HG02623 (cell line): ENCODE measurements around the gene PHTF2.
A peak's percentile ranks its signal among the peaks of the same experiment; 100 is the strongest.
"Not testable (repeated sequence)": the region's sequence is repeated elsewhere in the genome, so short reads cannot be mapped to it uniquely, and the experiment has no call there.

ENCODE experiments used
- ATAC-seq: cut with Tn5 transposase; IDR thresholded peaks from one replicate; pipeline ENCODE4 v1.9.1; 2021; ENCODE audit warnings: moderate library complexity; ENCODE audit not compliant: unreplicated experiment

PHTF2 gene

DNA sequence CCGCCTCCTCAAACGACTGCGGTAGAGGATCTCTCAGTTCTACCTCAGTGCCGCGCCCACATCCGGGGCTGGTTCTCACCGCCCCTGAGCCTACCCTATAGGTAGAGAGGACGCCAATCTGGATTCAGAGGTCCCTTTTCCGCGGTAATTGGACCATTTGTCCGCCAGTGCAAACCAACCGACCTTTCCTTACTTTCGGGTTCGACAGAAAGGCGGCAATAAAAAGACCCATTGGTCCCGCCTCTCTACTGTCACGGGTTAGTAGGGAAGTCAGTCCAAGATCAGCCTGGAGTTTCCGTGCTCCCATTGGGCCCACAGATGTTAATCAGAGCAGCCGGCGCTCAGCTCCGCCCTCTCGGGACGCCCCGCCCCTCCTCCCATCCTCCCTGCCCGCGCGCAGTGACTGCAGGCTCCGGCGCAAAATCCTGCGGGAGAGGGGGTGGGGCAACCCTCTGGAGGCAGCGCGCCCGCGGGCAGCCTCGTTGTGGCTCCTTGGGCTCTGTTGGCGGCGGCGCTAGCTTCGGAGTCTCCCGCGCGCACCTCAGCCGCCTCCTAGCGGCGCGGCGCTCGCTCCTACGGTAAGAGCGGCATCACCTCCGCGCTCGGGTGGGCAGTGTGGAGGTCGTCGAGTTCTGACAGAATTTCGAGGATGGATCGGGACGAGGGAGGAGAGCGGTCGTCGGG lies at the start of gene PHTF2, which contains the start of gene TMEM60:
Gene PHTF2 (plus strand): TSS at position 380 of the 684 bp plus-strand sequence.
Gene TMEM60 (minus strand): TSS at position 41 of the 684 bp plus-strand sequence. CDS start 4,061 bp downstream, outside the sequence.
- ATAC-seq = peak; percentile 91

DNA sequence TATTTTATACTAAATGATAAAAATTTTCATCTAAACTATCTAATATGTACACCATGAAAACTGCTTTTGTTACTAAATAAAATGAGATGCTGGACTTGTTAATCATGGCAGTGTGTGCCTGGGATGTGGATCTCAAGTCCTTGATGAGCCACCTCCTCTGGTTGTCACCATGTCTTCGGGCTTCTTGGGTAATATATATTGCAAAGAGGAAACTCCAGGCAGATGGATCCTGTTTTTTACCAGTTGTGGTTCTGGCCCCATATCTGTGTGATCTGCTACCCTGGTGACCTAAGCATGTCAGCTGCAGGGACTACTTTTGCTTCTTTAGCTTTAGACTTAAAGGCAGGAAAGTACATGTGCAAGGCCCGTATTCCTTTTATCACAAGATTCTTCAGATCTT lies 46.6 kb upstream of the PHTF2 start:
- ATAC-seq = no peak

DNA sequence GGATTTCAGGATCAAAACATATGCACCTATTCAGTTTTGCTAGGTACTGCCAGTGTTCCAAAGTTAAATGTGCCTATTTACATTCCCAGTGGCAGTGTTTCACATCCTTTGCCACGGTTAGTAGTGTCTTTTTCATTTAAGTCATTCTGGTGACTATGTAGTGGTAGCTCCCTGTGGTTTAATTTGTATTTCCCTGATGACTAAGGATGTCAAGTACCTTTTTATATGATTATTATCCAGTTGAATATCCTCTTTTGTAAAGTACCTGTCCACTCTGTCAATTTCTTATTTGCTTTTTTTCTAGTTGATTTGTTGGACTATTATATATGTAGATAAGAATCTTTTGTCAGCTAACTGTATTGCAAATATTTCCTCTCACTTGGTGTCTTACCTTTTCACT lies 45.4 kb upstream of the PHTF2 start:
- ATAC-seq = no peak

DNA sequence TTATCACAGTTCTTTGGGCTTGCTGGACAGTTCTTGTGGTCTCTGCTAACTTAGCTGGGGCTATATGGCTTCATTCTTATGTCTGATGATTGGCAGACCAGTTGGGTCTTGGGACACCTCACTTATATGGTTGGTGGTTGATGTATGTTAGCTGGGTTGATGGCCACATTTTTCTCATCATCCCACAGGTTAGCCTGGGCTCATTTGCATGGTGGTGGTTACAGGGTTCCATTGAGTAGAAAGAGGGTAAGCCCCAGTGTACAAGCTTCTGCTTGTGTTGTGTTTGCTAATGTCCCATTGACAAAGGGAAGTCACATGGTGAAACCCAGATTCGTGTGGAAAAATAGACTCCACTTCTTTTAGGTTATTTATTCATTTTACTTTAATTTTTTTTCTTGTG lies 41.0 kb upstream of the PHTF2 start:
- ATAC-seq = peak; percentile 92

DNA sequence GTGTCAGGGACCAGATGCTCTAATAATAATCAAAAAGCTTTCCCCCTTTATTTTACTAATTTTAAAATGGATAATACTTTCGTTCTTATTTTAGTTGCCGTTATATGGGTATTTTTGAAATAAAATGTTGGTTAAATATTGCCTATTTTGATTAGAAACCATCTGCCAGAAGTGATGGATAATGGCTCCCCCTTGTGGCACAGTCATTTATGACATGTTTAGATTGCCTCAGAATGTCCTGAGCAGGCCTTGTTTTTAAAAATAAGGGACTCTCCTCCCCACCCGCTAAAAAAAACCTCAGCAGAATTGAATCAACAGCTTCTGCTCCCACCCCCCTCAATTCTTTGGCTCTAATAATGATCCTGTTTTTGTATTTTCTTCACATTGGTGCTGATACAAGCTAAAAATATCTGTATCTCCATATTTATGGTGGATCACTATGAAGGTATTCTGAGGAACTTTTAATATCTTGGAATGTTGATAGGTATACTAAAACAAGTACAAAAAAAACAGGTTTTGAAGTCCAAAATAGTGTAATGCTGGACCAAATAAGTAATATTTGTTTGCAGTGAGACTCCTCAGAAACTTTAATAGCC lies 39.2 kb upstream of the PHTF2 start:
- no peak for ATAC-seq

DNA sequence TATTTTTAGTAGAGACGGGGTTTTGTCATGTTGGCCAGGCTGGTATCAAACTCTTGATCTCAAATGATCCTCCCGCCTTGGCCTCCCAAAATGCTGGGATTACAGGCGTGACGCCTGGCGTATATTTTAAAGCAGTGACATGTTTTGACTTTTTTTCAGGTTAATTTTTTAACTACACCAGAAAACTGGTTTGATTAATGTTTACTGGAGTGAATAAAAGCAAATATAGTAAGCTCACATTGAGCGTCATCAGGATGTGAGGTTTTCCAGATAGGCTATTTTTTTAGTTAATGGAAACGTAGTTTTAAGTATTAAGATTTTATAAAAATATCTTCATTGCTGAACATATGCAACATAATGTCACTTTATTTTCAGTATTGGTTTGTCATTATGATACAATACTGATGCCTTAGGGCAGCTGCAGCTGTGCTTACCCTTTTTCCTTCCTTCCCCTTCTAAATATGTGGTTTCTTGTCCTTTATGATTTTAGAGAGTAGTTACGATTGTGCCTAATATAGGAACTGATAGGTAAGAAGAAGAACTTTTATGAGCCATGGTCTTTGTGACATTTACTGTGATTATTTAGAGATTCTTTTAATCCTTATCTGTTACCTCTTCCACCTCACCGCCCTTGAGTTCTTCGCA lies 37.6 kb upstream of the PHTF2 start:
- no peak for ATAC-seq

DNA sequence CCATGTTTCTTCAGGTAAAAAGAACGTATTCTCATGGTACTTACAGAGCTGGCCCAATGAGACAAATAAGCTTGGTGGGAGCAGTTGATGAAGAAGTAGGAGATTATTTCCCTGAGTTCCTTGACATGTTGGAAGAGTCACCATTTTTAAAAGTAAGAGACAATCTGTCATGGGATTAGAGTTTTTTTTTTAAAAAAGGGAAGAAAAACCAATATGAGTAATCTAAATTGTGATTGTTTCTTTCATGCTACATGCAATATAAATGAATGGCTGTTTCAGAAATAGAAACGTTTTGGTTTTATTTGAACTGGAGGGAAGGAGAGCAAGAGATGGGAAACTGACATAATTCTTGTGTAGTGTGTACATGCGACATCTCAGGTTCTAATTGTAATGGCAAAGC lies 33.1 kb upstream of the PHTF2 start:
- no peak for ATAC-seq

DNA sequence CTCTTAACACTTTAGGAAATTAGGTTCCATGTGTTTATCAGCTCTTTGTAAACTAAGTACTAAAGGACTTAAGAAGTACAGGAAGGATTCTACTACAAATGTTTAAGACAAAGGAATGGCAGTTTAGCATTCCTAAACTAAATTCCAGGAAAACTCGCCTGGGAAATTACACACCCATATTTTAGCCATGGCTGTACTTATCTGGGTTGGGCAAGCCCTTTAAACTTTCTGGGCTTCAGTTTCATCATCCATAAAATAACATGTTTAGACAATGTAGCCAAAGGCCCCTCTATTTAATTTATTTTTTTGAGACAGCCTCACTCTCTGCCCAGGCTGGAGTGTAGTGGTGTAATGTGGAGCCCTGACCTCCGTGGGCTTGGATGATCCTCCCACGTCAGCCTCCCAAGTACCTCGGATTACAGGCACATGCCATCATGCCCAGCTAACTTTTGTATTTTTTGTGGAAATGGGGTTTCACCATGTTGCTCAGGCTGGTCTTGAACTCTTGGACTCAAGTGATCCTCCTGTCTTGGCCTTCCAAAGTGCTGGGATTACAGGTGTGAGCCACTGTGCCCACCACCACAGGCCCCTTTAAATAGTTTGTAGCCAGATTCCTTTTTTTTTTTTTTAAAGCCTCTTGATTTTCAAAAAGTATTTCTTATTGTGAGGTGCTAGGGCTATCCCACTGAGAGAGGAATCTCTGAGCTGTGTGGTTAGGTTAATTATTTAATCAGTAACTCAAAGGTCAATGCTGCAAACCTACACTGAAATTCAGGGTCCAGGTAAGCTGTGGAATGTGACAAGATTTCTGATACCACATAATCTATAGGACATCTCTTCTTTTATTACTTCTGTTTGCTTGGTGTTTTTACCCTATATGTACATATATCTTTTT lies 32.4 kb upstream of the PHTF2 start:
- no peak for ATAC-seq

DNA sequence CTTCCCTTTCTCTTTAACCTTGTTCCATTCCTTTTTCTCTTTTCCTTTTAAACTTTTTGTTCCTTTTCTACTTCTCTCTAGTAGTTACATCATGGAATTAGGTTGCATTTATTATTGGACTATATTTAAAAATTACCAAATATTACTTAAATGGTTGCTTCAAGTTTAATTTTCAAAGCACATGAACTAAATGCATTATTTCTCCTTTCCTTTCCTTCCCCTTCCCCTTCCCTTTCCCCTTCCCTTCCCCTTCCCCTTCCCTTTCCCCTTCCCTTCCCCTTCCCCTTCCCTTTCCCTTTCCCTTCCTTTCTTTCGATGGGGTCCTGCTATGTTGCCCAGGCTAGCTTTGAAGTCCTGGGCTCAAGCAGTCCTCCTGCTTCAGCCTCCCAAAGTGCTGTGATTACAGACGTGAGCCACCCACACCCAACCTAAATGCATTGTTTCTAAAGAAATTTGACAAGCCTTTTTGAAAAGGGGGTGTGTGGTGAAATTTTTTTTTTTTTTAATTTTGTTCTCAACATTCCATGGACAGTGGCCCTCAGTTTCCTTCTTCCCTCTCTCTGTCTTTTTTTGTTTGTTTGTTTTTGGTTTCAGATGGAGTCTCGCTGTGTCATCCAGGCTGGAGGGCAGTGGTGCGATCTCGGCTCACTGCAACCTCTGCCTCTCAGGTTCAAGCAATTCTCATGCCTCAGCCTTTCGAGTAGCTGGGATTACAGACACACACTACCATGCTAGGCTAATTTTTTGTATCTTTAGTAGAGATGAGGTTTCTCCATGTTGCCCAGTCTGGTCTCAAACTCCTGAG lies 31.6 kb upstream of the PHTF2 start:
- ATAC-seq = no peak

DNA sequence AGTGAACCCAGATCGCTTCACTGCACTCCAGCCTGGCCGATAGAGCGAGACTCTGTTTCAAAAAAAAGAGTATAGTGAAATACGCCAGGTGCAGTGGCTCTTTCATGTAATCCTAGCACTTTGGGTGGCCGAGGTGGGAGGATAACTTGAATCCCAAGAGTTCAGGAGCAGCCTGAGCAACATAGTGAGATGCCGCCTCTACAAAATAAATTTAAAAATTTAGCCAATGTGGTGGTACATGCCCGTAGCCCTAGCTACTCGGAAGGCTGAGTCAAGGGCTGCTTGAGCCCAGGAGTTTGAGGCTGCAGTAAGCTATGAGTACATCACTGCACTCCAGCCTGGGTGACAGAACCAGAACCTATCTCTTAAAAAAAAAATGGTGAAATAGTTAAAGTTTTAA lies 28.3 kb upstream of the PHTF2 start:
- ATAC-seq = no peak

DNA sequence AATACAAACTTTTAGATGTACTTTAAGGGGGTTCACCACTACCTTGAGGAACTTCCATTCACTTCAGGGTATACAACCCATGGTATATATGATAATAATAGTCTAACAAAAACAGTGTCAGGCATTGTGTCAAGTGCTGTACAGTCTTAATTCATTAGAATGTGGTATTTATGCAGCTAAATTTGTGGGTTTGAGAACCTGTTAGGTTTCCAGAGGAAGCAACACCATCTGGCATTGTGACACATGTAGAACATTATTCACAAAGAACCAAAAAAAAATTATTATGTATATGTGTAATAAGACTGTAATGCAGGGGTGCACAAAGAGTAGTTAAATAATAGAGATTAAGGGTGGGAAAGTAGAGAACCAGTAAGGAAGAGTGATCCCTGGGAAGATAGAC lies 26.7 kb upstream of the PHTF2 start:
- no peak for ATAC-seq

DNA sequence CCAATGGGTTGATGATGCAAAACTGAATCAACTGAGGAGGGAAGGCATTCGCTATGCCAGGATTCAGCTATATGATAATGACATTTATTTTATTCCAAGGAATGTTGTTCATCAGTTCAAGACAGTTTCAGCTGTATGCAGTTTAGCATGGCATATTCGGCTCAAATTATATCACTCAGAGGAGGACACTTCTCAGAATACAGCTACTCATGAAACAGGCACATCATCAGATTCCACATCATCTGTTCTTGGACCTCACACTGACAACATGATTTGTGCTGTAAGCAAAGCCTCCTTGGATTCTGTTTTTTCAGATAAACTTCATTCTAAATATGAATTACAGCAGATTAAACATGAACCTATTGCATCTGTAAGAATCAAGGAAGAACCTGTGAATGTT lies 20.0 kb upstream of the PHTF2 start:
- no peak for ATAC-seq

DNA sequence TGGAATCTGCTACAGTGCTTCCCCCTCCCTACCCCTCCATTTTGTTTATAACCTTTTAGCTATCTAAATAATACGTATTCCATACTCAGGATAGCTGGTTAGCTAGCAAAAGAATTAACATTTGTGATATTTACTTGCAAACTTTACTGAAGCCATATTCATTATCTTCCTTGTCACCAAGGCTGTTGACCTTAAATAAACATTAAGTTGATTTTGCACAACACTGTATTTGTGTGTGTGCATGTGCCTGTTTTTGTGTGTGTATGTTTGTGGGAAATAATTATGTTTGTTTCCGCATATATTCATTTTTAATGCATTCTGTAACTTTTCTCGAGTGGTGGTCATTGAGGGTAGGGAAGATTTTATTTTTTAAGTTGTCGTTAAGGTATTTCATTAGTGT lies 16.2 kb upstream of the PHTF2 start:
- no peak for ATAC-seq

DNA sequence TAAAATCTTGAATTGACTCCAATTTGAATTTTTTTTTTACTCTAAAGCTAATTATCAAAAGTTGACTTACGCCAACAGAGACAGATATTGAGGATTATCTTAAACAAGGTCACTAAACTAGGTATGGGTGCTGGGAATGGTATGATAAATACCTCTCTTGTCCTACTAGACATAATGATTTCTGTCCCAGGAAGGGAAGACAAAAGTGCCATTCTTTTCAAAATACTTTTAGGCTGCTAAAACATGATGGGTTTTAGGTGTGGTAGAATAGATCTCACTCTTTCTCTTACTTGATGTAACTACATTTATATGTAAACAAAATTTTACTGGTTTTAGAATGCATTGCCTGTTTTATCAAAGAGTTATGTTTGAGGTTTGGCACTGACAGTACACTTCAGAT lies 15.5 kb upstream of the PHTF2 start:
- ATAC-seq = no peak

DNA sequence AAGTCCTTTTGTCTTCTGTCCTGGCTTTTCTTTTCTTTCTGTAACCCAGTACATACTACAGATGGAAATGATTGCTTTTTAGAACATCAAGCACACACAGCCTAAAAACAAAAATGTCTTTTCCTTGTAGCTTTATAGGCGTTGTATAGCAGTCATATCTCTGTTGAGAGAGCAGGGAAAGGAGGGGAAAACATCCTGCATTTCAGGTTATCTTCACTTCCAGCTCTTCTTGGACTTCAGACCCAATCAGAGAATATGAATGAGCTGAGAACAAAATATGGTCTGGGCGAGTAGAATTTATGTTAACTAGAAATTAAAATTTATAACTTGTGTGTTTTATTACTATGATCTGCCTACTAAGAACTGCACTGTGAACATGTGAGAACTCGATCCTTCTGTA lies 15.0 kb upstream of the PHTF2 start:
- ATAC-seq = no peak

DNA sequence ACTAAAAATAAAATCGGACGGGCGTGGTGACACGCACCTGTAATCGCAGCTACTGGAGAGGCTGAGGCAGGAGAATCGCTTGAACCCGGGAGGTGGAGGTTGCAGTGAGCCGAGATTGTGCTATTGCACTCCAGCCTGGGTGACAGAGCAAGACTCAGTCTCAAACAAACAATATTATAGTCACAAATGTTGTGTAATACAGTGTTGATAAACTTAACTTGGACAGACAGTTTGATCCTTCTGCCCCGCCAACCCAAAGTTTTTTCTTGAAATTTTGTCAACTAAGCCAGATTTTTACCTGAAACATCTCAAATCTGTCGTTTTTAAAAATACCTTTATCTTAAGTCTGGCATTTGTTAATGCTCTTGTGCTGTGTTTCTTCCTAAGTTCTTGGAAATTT lies 14.1 kb upstream of the PHTF2 start:
- not testable (repeated sequence) for ATAC-seq

DNA sequence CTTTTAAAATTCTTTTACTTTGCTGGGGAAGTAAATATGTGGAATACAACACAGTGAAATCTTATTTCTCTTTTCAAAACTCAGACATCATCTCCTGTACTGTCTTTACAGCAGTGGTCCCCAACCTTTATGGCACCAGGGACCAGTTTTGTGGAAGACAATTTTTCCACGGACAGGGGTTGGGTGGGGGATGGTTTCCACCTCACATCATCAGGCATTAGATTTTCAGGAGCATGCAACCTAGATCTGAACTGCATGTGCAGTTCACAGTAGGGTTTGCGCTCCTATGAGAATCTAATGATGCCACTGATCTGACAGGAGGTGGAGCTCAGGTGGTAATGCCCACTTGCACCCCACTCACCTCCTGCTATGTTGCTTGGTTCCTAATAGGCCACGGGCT lies 12.6 kb upstream of the PHTF2 start:
- ATAC-seq = no peak

DNA sequence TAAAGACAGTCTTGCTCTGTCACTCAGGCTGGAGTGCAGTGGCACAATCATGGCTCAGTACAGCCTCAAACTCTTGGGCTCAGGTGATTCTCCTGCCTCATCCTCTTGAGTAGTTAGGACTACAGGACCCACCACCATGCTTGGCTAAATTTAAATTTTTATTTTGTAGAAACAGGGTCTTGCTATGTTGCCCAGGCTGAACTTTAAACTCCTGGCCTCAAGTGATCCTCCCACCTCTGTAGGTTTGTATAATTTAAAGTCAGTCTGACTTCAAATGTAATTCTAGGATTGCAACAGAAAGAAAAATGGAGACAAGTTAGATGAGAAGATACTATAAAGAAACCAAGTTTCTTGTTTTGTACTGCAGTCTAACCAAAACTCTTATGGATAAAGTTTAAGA lies 11.8 kb upstream of the PHTF2 start:
- no peak for ATAC-seq

DNA sequence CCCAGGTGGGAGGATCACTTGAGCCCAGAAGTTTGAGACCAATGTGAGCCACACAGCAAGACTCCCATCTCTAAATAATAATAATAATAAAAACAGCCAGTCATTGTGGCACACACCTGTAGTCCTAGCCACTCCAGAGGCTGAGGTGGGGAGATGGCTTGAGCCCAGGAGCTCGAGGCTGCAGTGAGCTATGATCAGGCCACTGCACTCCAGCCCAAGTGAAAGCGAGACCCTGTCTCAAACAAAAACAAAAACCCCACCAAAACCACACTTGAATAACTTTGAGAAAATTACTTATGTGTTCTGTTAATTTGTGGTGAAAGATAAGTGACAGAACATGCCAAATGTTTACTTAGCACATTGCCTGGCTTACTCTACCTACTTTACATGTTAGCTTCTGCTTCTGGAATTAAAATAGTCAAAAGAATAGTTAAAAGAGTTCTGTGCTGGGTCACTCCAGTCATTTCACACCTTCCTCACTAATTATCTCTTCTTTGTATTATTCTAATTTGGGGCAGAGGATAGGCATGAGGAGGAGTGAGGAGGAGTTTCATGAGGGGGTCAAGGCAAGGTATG lies 10.2 kb upstream of the PHTF2 start:
- no peak for ATAC-seq

DNA sequence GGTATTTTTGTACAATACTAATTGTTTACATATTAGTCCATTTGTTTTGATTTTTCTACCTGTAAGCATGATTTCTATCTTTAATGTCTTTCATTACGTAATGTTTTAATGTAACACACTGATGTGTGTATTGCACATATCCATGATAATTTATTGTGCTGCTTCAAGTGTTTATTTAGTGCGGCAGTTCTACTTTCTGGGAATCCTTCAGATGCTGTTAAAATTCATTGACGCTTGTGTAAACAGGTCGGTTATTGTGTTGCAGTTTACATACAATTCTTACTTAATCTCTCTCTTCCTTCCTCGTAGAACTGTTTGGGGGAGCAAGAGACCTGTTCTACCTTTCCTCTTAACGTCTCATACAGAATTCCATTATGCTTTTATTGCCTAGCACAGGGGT lies 7.2 kb upstream of the PHTF2 start:
- ATAC-seq = no peak
